H1 (cell line): Measurements from ENCODE around the gene ACAD9. TPM values are rescaled to one million over a fixed set of nuclear protein-coding genes. Genes with fewer than 3 reads are reported as not detected.

ENCODE experiments used
- CTCF ChIA-PET: fragments of 300-600 bp; sonication (Branson Sonifier 250); formaldehyde crosslinking; loops from one replicate; lab custom pipeline; 2021; ENCODE audit not compliant: partially characterized antibody; lab: Charles Lee
- POLR2A ChIA-PET: fragments of 300-600 bp; sonication (Branson Sonifier 250); formaldehyde crosslinking; loops from one replicate; lab custom pipeline; 2021; ENCODE audit warnings: inconsistent platforms; ENCODE audit not compliant: partially characterized antibody; lab: Charles Lee
- DNase-seq, 2 experiments: peaks; one replicate each; pipeline versions ENCODE4 v3.0.0 to v3.0.0-alpha.2; 2010 to 2022; ENCODE audit warnings: low spot score in 2 of 2, low read depth in 1 of 2, mixed read lengths in 1 of 2
- FAIRE-seq: peaks from 2 replicates; lab custom pipeline; 2011; peaks lifted over from hg19 to GRCh38; lab: Jason Lieb, UNC
- H2AFZ ChIP-seq: 2 replicates; pipeline ENCODE4 v1.8.1; 2012; ENCODE audit warnings: low read length, inconsistent platforms
- H2AK5ac ChIP-seq: 2 replicates; pipeline ENCODE4 v1.6.1; 2013; ENCODE audit warnings: low read depth, low read length
- H2BK120ac ChIP-seq: replicated peaks from 2 replicates; pipeline ENCODE3; 2013; ENCODE audit warnings: low read depth, low read length, inconsistent platforms
- H2BK12ac ChIP-seq: 2 replicates; pipeline ENCODE4 v1.6.1; 2013; ENCODE audit warnings: low read depth, low read length
- H2BK15ac ChIP-seq: 2 replicates; pipeline ENCODE4 v1.6.1; 2013; ENCODE audit warnings: low read length
- H2BK20ac ChIP-seq: 2 replicates; pipeline ENCODE4 v1.6.1; 2013; ENCODE audit warnings: low read length
- H2BK5ac ChIP-seq: 2 replicates; pipeline ENCODE4 v1.6.1; 2013; ENCODE audit warnings: low read depth, low read length
- H3K14ac ChIP-seq: 2 replicates; pipeline ENCODE4 v1.6.1; 2013; ENCODE audit warnings: inconsistent platforms; ENCODE audit not compliant: insufficient read length
- H3K18ac ChIP-seq: 2 replicates; pipeline ENCODE4 v1.6.1; 2013; ENCODE audit warnings: low read length; ENCODE audit errors: extremely low read depth
- H3K23ac ChIP-seq: 2 replicates; pipeline ENCODE4 v1.6.1; 2013; ENCODE audit warnings: inconsistent platforms; ENCODE audit not compliant: insufficient read length
- H3K23me2 ChIP-seq: 2 replicates; pipeline ENCODE4 v1.6.1; 2013; ENCODE audit warnings: low read depth, low read length
- H3K27ac ChIP-seq: 2 replicates; pipeline ENCODE4 v1.6.1; 2011; ENCODE audit warnings: low read depth, low read length, inconsistent platforms
- H3K27me3 ChIP-seq, 4 experiments: replicated peaks in 1 of 4; 1 replicate in 1 of 4; 2 replicates in 3 of 4; pipeline versions ENCODE4 v1.6.1 to v1.8.1; 2011 to 2013; ENCODE audit warnings: low read length in 3 of 4, mild to moderate bottlenecking in 3 of 4, inconsistent platforms in 2 of 4, mixed read lengths in 2 of 4, moderate library complexity in 1 of 4; ENCODE audit not compliant: control insufficient read depth in 3 of 4, insufficient read depth in 3 of 4; ENCODE audit errors: extremely low read depth in 1 of 4
- H3K36me3 ChIP-seq, 4 experiments: 2 replicates each; pipeline versions ENCODE4 v1.6.1 to v1.8.1; 2011 to 2013; ENCODE audit warnings: mild to moderate bottlenecking in 4 of 4, low read length in 3 of 4, moderate library complexity in 2 of 4, control low read depth in 1 of 4, inconsistent platforms in 1 of 4; ENCODE audit not compliant: insufficient read depth in 4 of 4, control insufficient read depth in 2 of 4
- H3K4ac ChIP-seq: replicated peaks from 2 replicates; pipeline ENCODE3; 2013; ENCODE audit warnings: low read length, low read depth, mixed read lengths, inconsistent platforms; ENCODE audit not compliant: insufficient read length
- H3K4me1 ChIP-seq, 4 experiments: replicated peaks in 1 of 4; 1 replicate in 1 of 4; 2 replicates in 3 of 4; pipeline versions ENCODE4 v1.6.1 to v1.8.1; 2011 to 2013; ENCODE audit warnings: low read length in 3 of 4, inconsistent platforms in 2 of 4, mixed read lengths in 1 of 4; ENCODE audit not compliant: insufficient read depth in 4 of 4, control insufficient read depth in 3 of 4
- H3K4me2 ChIP-seq, 2 experiments: 2 replicates each; pipeline versions ENCODE4 v1.6.1 to v1.8.1; 2011 to 2013; ENCODE audit warnings: low read depth in 2 of 2, low read length in 2 of 2, control low read depth in 1 of 2, inconsistent platforms in 1 of 2, mild to moderate bottlenecking in 1 of 2; ENCODE audit not compliant: insufficient read depth in 1 of 2
- H3K4me3 ChIP-seq, 4 experiments: fragments of 200-600, 300-600 bp in 1 of 4; sonication (generic), shearing (Covaris generic), sonication (Bioruptor Twin) in 1 of 4; 2 replicates each; pipeline versions ENCODE4 v1.5.1 to v1.8.1; 2011 to 2016; ENCODE audit warnings: low read length in 4 of 4, low read depth in 3 of 4, control low read depth in 2 of 4, inconsistent platforms in 2 of 4, mild to moderate bottlenecking in 2 of 4, mixed read lengths in 1 of 4, moderate library complexity in 1 of 4; ENCODE audit not compliant: insufficient read depth in 2 of 4; ENCODE audit errors: extremely low read depth in 1 of 4
- H3K56ac ChIP-seq: replicated peaks from 2 replicates; pipeline ENCODE3; 2013; ENCODE audit warnings: low read depth, mild to moderate bottlenecking, mixed read lengths, low read length, inconsistent platforms; ENCODE audit not compliant: insufficient read length
- H3K79me1 ChIP-seq: 2 replicates; pipeline ENCODE4 v1.6.1; 2013; ENCODE audit warnings: low read depth, low read length, control low read depth
- H3K79me2 ChIP-seq, 2 experiments: 2 replicates each; pipeline versions ENCODE4 v1.6.1 to v1.8.1; 2012 to 2013; ENCODE audit warnings: low read length in 2 of 2, mild to moderate bottlenecking in 2 of 2, inconsistent platforms in 1 of 2; ENCODE audit not compliant: insufficient read depth in 2 of 2, control insufficient read depth in 1 of 2
- H3K9ac ChIP-seq, 4 experiments: replicated peaks in 1 of 4; 1 replicate in 1 of 4; 2 replicates in 3 of 4; pipeline versions ENCODE4 v1.6.1 to v1.8.1; 2011 to 2013; ENCODE audit warnings: low read depth in 3 of 4, low read length in 3 of 4, control low read depth in 2 of 4, mild to moderate bottlenecking in 2 of 4, moderate library complexity in 2 of 4, inconsistent platforms in 1 of 4; ENCODE audit errors: extremely low read depth in 1 of 4
- H3K9me3 ChIP-seq, 2 experiments: 2 replicates each; pipeline versions ENCODE4 v1.6.1 to v1.8.1; 2012 to 2013; ENCODE audit warnings: mild to moderate bottlenecking in 2 of 2, moderate library complexity in 2 of 2, control low read depth in 1 of 2, inconsistent platforms in 1 of 2, low read depth in 1 of 2, low read length in 1 of 2, mixed read lengths in 1 of 2; ENCODE audit not compliant: insufficient read depth in 2 of 2
- H4K20me1 ChIP-seq, 2 experiments: replicated peaks in 1 of 2; 2 replicates each; pipeline versions ENCODE3 to v1.8.1; 2011 to 2013; ENCODE audit warnings: inconsistent platforms in 2 of 2, low read length in 2 of 2, mild to moderate bottlenecking in 1 of 2; ENCODE audit not compliant: insufficient read depth in 2 of 2, control insufficient read depth in 1 of 2
- H4K5ac ChIP-seq: 2 replicates; pipeline ENCODE4 v1.6.1; 2013; ENCODE audit warnings: low read length, low read depth, mixed read lengths, inconsistent platforms; ENCODE audit not compliant: insufficient read length
- H4K8ac ChIP-seq: 2 replicates; pipeline ENCODE4 v1.8.0; 2013; ENCODE audit warnings: mild to moderate bottlenecking, moderate library complexity, low read length, inconsistent platforms; ENCODE audit not compliant: insufficient read depth; ENCODE audit errors: extremely low read depth
- H4K91ac ChIP-seq: replicated peaks from 2 replicates; pipeline ENCODE3; 2013; ENCODE audit warnings: low read length, mixed read lengths, inconsistent platforms; ENCODE audit not compliant: insufficient read length
- ATF3 ChIP-seq: IDR thresholded peaks from 2 replicates; pipeline ENCODE4 v1.6.1; 2011; ENCODE audit warnings: low read depth, mild to moderate bottlenecking, low read length; ENCODE audit not compliant: insufficient read depth
- CBX5 ChIP-seq: fragments of 300-800, 300-1000 bp; sonication (generic); IDR thresholded peaks from 2 replicates; pipeline ENCODE4 v1.7.1; 2016; ENCODE audit warnings: antibody characterized with exemption, low read length, low read depth
- CEBPB ChIP-seq: IDR thresholded peaks from 2 replicates; pipeline ENCODE4 v1.6.1; 2012; ENCODE audit warnings: low read depth, low read length
- E2F6 ChIP-seq: IDR thresholded peaks from 2 replicates; pipeline ENCODE4 v1.6.1; 2012; ENCODE audit warnings: inconsistent platforms
- EGR1 ChIP-seq: IDR thresholded peaks from 2 replicates; pipeline ENCODE4 v1.6.1; 2011; ENCODE audit warnings: low read depth, low read length, borderline replicate concordance
- KDM1A ChIP-seq: fragments of 200-600, 300-600 bp; sonication (generic); IDR thresholded peaks from 2 replicates; pipeline ENCODE4 v1.7.1; 2016; ENCODE audit warnings: mild to moderate bottlenecking, low read length, borderline replicate concordance
- RBBP5 ChIP-seq: IDR thresholded peaks from 2 replicates; pipeline ENCODE4 v1.7.1; 2012; ENCODE audit warnings: low read depth, mild to moderate bottlenecking, inconsistent platforms, low read length, moderate library complexity, borderline replicate concordance
- RNF2 ChIP-seq: fragments of 200-900, 300-1000 bp; sonication (generic); IDR thresholded peaks from 2 replicates; pipeline ENCODE4 v1.7.1; 2016; ENCODE audit warnings: borderline replicate concordance, low read depth, mild to moderate bottlenecking, antibody characterized with exemption, low read length; ENCODE audit not compliant: poor library complexity, severe bottlenecking; ENCODE audit errors: missing control alignments
- SP1 ChIP-seq: IDR thresholded peaks from 2 replicates; pipeline ENCODE4 v1.6.1; 2011; ENCODE audit warnings: low read depth, low read length
- TAF7 ChIP-seq: optimal IDR thresholded peaks from 2 replicates; pipeline ENCODE3; 2011; ENCODE audit warnings: low read depth, mild to moderate bottlenecking, inconsistent platforms, low read length, moderate library complexity, borderline replicate concordance
- TCF12 ChIP-seq: IDR thresholded peaks from 2 replicates; pipeline ENCODE4 v1.6.1; 2011; ENCODE audit warnings: low read depth, mild to moderate bottlenecking, low read length
- TEAD4 ChIP-seq: IDR thresholded peaks from 2 replicates; pipeline ENCODE4 v1.6.1; 2012; ENCODE audit warnings: low read depth, low read length, inconsistent platforms, mixed read lengths
- WGBS, 2 experiments: shearing (Covaris generic) in 1 of 2; methylation state at CpG; one replicate each; pipeline versions ENCODE4 v1.1.6 to v1.1.7; 2013 to 2015; ENCODE audit warnings: low lambda C conversion rate in 2 of 2, mixed read lengths in 2 of 2, inconsistent platforms in 1 of 2, low coverage in 1 of 2, missing lambda C conversion rate in 1 of 2; ENCODE audit not compliant: insufficient replicate concordance in 2 of 2, insufficient coverage in 1 of 2, insufficient read length in 1 of 2; ENCODE audit errors: extremely low coverage in 1 of 2, missing lambda C conversion rate in 1 of 2; 5-methylcytosine and 5-hydroxymethylcytosine counted together
- polyA plus RNA-seq, 7 experiments: library from polyadenylated mRNA; depleted of rRNA in 3 of 7; stranded (reverse) in 5 of 7; unstranded in 2 of 7; fragments of >200 nt in 5 of 7; fragments of 200-250 nt in 2 of 7; gene quantifications; 1 replicate in 5 of 7; 2 replicates in 1 of 7; 4 replicates in 1 of 7; pipeline versions ENCODE4 v1.2.1 to v1.2.3, GENCODE V29; 2011 to 2013; ENCODE audit warnings: missing spikeins in 2 of 7, mixed read lengths in 2 of 7
- total RNA-seq: library from RNA; stranded (reverse); fragmentation: NEBNext Ultra II Directional; extraction: Animal tissue kit (Norgen Biotek cat#: 25700); gene quantifications from 2 replicates; pipeline ENCODE4 v1.2.1, GENCODE V29; 2021

The ACAD9 gene
- total and polyA plus RNA-seq, 2 of the 8 experiments (the other 6 are each of a cell fraction or from before 2014, with no cell fraction given): 27.5 to 28.9 TPM

- peaks cover 0 to 32% (median 6%) of the 10 kb centered on the region in 4 experiments; a peak in 6 of 8 replicates for H3K36me3 ChIP-seq
- TF ChIP-seq TCF12: no peak
- no peak for TF ChIP-seq RBBP5
- TF ChIP-seq TEAD4: no peak
- no peak for TF ChIP-seq SP1
- TF ChIP-seq TAF7: no peak
- TF ChIP-seq CBX5: no peak
- no peak for TF ChIP-seq EGR1
- TF ChIP-seq RNF2: no peak
- no peak for TF ChIP-seq ATF3
- TF ChIP-seq CEBPB: no peak
- TF ChIP-seq E2F6: no peak
- TF ChIP-seq KDM1A: no peak
- TF ChIP-seq, all 59 proteins: peak for 0
- no peak overlapping the region for H4K91ac ChIP-seq
- 100% methylated on average over 1 of the region's 1 CpG; no CpG with 5 or more reads in 1 of the 2 experiments for WGBS, 2 experiments
- no peak overlapping the region for H4K5ac ChIP-seq
- peaks cover 3 to 4% of the 10 kb centered on the region in 2 experiments for H4K20me1 ChIP-seq
- H3K9ac ChIP-seq: no peak overlapping the region
- no peak overlapping the region for H3K4ac ChIP-seq
- no peaks in the 10 kb centered on the region for H3K27me3 ChIP-seq
- no peak overlapping the region for H3K4me3 ChIP-seq
- FAIRE-seq (no peak), DNase-seq (no peak)
- no peak overlapping the region for H3K14ac ChIP-seq
- H3K23ac ChIP-seq: no peak overlapping the region
- H2AFZ ChIP-seq: no peak overlapping the region
- no peak overlapping the region for H3K27ac ChIP-seq
- H2BK5ac ChIP-seq: no peak overlapping the region
- peaks cover under 1% of the 10 kb centered on the region; the same call in 1 of the 2 replicates for H3K23me2 ChIP-seq
- CTCF ChIA-PET: interaction anchor here (0.8 kb wide), 1 partner anchor 10 kb away, joined by 3 read pairs; no protein-coding TSS in a partner anchor
- no peak overlapping the region for H2BK20ac ChIP-seq
- H3K4me2 ChIP-seq: no peak overlapping the region
- no peak overlapping the region for H3K56ac ChIP-seq
- H3K9me3 ChIP-seq: no peaks in the 10 kb centered on the region
- H3K4me1 ChIP-seq: peaks cover 0 to 3% (median 1%) of the 10 kb centered on the region in 4 experiments; a peak in 2 of 7 replicates
- POLR2A ChIA-PET: no interaction called here
- H3K79me1 ChIP-seq: peaks cover 16% of the 10 kb centered on the region
- H2BK15ac ChIP-seq: no peak overlapping the region
- H3K18ac ChIP-seq: no peak overlapping the region
- H2BK12ac ChIP-seq: no peak overlapping the region
- H2AK5ac ChIP-seq: no peak overlapping the region
- peaks cover 8 to 36% of the 10 kb centered on the region in 2 experiments; a peak in 3 of 4 replicates for H3K79me2 ChIP-seq
- H2BK120ac ChIP-seq: no peak overlapping the region
- H4K8ac ChIP-seq: no peak overlapping the region
These were observed 5.6 kb downstream of the ACAD9 start for GRCh38 chr3:128884992-128885391.
